NT2/D1 (cell line): ENCODE results near the gene NRXN2.

Experiments
- DNase-seq: peaks from one replicate; pipeline ENCODE4 v3.0.0-alpha.2; 2011; ENCODE audit warnings: low read depth, low spot score
- H3K27me3 ChIP-seq: 2 replicates; pipeline ENCODE4 v1.6.0; 2011; ENCODE audit warnings: mild to moderate bottlenecking; ENCODE audit not compliant: insufficient read length, insufficient read depth
- H3K36me3 ChIP-seq: 2 replicates; pipeline ENCODE4 v1.6.1; 2011; ENCODE audit warnings: mild to moderate bottlenecking, low read length, mixed read lengths; ENCODE audit not compliant: insufficient read depth, insufficient read length
- H3K4me1 ChIP-seq: 2 replicates; pipeline ENCODE4 v1.5.1; 2011; ENCODE audit not compliant: insufficient read depth, insufficient read length
- H3K4me3 ChIP-seq: 2 replicates; pipeline ENCODE4 v1.5.1; 2011; ENCODE audit warnings: low read depth; ENCODE audit not compliant: insufficient read length
- H3K9ac ChIP-seq: 2 replicates; pipeline ENCODE4 v1.6.0; 2011; ENCODE audit warnings: low read depth; ENCODE audit not compliant: insufficient read length
- H3K9me3 ChIP-seq: 2 replicates; pipeline ENCODE4 v1.5.1; 2011; ENCODE audit warnings: mild to moderate bottlenecking, low read length; ENCODE audit not compliant: insufficient read depth
- SUZ12 ChIP-seq: IDR thresholded peaks from 2 replicates; pipeline ENCODE4 v1.6.1; 2011; ENCODE audit not compliant: insufficient read length, insufficient read depth; ENCODE audit errors: extremely low read depth
- YY1 ChIP-seq: IDR thresholded peaks from 2 replicates; pipeline ENCODE4 v1.6.1; 2011; ENCODE audit not compliant: insufficient read length, insufficient read depth
- ZNF274 ChIP-seq: IDR thresholded peaks from 2 replicates; pipeline ENCODE4 v1.6.1; 2011; ENCODE audit warnings: mild to moderate bottlenecking, low read depth, low read length

NRXN2 gene

DNA sequence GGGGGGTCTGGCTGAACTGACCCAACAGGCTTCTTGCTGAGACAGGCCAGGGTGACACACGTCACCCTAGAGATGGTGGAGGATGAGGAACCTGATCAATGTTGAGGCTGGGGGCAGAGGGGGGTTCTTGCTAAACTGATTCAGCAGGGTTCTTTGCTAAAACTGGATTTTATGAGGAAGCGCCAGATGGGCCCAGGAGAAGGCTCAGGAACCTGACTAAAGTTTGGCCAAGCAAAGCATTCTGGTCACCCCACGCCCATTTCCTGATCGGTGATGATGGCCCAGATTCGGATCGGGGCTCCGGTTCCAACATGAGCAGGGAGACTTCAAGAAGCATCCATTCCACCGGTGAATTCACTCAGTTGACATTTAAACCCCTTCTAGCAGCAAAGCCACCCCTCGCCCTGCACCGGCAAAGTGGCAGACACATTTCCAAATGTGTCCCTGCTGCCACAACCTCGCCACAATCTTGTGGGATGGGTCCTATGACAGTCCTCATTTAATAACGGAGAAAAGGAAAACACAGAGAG is 166.2 kb downstream of the NRXN2 start:
- no peak for TF ChIP-seq YY1
- TF ChIP-seq SUZ12, result no peak
- TF ChIP-seq ZNF274, result no peak
- Histone ChIP-seq H3K4me1 (peaks cover 55% of the 10 kb centered on the region), H3K9me3 (no peaks in the 10 kb centered on the region), H3K27me3 (no peaks in the 10 kb centered on the region), H3K4me3 (no peak overlapping the region), H3K9ac (no peak overlapping the region), H3K36me3 (no peaks in the 10 kb centered on the region)
- DNase-seq, result no peak
